HG02642 (cell line): ENCODE measurements around the gene TCF12.
"Not testable (repeated sequence)": the region's sequence is repeated elsewhere in the genome, so short reads cannot be mapped to it uniquely, and the experiment has no call there.

Source experiments
- ATAC-seq: cut with Tn5 transposase; IDR thresholded peaks from one replicate; pipeline ENCODE4 v1.9.1; 2021; ENCODE audit warnings: mild to moderate bottlenecking; ENCODE audit not compliant: unreplicated experiment, poor library complexity

The TCF12 gene

GRCh38 chr15:57079931-57080620 lies 161.6 kb downstream of the TCF12 start:
- peak; percentile 65 for ATAC-seq

GRCh38 chr15:57082054-57082728 lies 163.7 kb downstream of the TCF12 start:
- no peak for ATAC-seq

DNA sequence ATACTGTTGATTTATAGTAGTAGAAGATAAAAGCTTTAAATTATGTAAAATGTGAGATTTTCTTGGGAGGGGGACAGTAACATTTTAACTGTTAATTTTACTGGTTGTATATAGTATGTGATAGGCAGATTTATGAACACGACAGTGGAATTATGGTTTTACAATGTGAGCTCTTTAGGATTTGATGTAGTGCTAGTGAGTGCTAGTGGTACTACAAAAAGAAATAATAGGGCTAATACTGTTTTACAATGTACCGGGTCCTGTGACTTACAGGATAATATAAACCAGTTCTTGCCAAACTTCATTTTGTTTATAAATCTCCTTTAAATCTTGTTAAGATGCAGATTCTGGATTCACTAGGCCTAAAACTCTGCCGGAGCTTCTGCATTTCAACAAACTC lies 165.7 kb downstream of the TCF12 start:
- ATAC-seq = no peak

- ATAC-seq = no peak
Measured at GRCh38 chr15:57085267-57085666, 166.8 kb downstream of the TCF12 start.

- ATAC-seq = no peak
Measured at GRCh38 chr15:57086857-57087427, 168.5 kb downstream of the TCF12 start.

- no peak for ATAC-seq
Measured at GRCh38 chr15:57089815-57090495, 171.5 kb downstream of the TCF12 start.

DNA sequence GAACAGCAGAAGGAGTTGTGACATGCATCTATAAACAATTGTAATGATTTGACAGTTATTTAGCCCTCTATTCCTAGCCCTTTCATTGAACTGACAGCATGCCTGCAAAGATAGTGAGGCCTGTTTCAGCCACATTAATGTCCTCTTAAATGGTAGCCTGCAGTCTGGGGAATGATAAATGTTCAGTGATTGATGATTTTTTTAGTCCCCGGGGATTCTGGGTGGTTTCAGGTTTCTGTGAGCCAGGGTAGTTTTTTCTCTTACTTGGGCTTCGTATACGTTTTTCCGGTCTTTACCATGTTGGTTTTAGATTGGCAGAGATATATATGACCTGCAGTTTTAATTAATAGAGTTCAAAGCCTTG lies 172.0 kb downstream of the TCF12 start:
- no peak for ATAC-seq

- no peak for ATAC-seq
Measured at GRCh38 chr15:57091636-57092035, 173.2 kb downstream of the TCF12 start.

- peak; percentile 44 for ATAC-seq
Measured at GRCh38 chr15:57092252-57092651, 173.8 kb downstream of the TCF12 start.

- ATAC-seq = no peak
Measured at GRCh38 chr15:57094321-57095257, 176.1 kb downstream of the TCF12 start.

GRCh38 chr15:57095896-57096295 lies 177.5 kb downstream of the TCF12 start:
- no peak for ATAC-seq

DNA sequence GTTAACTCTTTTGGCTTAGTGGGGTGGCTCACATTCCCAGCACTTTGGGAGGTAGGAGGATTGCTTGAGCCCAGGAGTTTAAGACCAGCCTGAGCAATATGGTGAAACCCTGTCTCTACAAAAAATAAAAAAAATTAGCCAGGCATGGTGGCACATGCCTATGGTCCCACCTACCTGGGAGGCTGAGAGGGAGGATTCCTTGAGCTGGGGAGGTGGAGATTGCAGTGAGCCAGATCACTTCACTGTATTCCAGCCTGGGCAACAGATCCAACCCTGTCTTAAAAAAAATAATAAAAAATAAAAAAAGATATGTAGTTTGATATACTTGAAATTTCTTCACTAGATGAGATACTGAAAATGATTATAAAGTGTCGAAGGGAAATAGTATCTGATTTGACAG lies 178.8 kb downstream of the TCF12 start:
- ATAC-seq = no peak

GRCh38 chr15:57097919-57098543 lies 179.6 kb downstream of the TCF12 start:
- ATAC-seq = not testable (repeated sequence)

- no peak for ATAC-seq
Measured at GRCh38 chr15:57098896-57099295, 180.5 kb downstream of the TCF12 start.

- ATAC-seq = no peak
Measured at GRCh38 chr15:57100136-57100539, 181.7 kb downstream of the TCF12 start.

GRCh38 chr15:57102858-57103257 lies 184.4 kb downstream of the TCF12 start:
- ATAC-seq = no peak

DNA sequence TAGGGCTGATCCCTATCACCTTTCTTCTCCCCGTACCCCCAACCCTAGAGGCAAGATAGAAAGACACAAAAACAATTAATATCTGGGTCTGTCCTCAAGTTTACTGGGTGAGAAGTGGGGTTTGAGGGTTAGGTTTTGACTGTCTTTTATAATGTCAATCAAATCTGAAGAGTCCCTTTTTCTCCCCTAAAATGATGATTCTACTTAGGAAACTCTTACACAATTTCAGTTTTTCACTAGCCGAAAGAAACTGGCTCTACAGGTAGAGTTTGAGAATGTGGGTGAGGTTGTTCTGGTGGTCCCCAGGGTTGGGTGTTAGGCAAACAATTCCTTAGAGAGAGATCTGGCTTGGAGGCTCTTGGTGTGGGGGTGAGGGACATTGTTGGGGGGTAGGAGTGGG lies 189.9 kb downstream of the TCF12 start:
- no peak for ATAC-seq

- ATAC-seq = no peak
Measured at GRCh38 chr15:57109005-57109404, 190.6 kb downstream of the TCF12 start.

DNA sequence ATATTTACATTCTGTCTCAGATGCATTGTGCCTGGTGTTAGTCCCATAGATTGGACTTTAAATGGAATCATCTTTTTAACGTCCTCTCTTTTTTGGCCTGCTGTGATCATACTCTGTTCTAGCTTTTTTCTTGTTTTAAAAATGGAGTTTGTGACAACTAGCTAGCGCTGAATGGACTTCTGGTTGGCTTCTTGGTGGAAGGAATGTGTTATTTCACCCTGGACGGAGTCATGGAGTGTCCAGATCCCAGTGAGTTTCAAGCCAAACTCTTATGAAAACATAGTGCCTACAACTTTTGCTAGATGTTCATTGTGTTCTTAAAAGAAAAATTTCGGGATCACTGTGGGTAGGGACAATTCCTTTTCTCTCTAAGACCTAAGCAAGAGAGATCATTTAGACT lies 192.6 kb downstream of the TCF12 start:
- ATAC-seq = no peak

GRCh38 chr15:57112178-57112577 lies 193.7 kb downstream of the TCF12 start:
- ATAC-seq = no peak
